HepG2 (cell line): ENCODE measurements around the gene LILRB3. TPM values are rescaled to one million over a fixed set of nuclear protein-coding genes. Genes with fewer than 3 reads are reported as not detected.

Source experiments
- HCFC1 ChIP-seq: fragments of 150-350 bp; IDR thresholded peaks from 2 replicates; pipeline ENCODE4 v1.6.1; 2014; ENCODE audit warnings: low read depth, low read length
- PCBP1 ChIP-seq: fragments of 200-400 bp; formaldehyde crosslinking; IDR thresholded peaks from 2 replicates; pipeline ENCODE4 v1.6.1; 2017; ENCODE audit warnings: mild to moderate bottlenecking, low read depth, low read length, borderline replicate concordance
- PRMT3 ChIP-seq: sonication (generic); formaldehyde crosslinking; IDR thresholded peaks from 2 replicates; pipeline ENCODE4 v1.8.1; 2022; ENCODE audit warnings: low read depth, mild to moderate bottlenecking, moderate library complexity, missing genetic modification reagents, borderline replicate concordance
- RBM39 ChIP-seq: fragments of 200-400 bp; formaldehyde crosslinking; IDR thresholded peaks from one replicate; pipeline ENCODE4 v1.6.1; 2018; ENCODE audit warnings: antibody characterized with exemption, mild to moderate bottlenecking, low read depth, low read length; ENCODE audit not compliant: poor library complexity, severe bottlenecking
- SPEN ChIP-seq: sonication (generic); formaldehyde crosslinking; IDR thresholded peaks from 2 replicates; pipeline ENCODE4 v1.5.1; 2020; ENCODE audit warnings: low read depth, mild to moderate bottlenecking, missing genetic modification reagents
- TAF1 ChIP-seq: sonication (generic); formaldehyde crosslinking; IDR thresholded peaks from 2 replicates; pipeline ENCODE4 v1.4.0; 2020; ENCODE audit warnings: missing genetic modification reagents
- ZNF143 ChIP-seq: sonication (generic); formaldehyde crosslinking; IDR thresholded peaks from 2 replicates; pipeline ENCODE4 v1.4.0; 2020; ENCODE audit warnings: missing genetic modification reagents
- ZNF232 ChIP-seq: sonication (generic); formaldehyde crosslinking; IDR thresholded peaks from 2 replicates; pipeline ENCODE4 v1.4.0; 2020; ENCODE audit warnings: missing genetic modification reagents, borderline replicate concordance
- ZNF607 ChIP-seq: sonication (generic); formaldehyde crosslinking; IDR thresholded peaks from 2 replicates; pipeline ENCODE4 v1.5.1; 2020; ENCODE audit warnings: missing genetic modification reagents, mild to moderate bottlenecking, borderline replicate concordance
- ZNF652 ChIP-seq: IDR thresholded peaks from 2 replicates; pipeline ENCODE4 v1.6.1; 2016; ENCODE audit warnings: low read depth, borderline replicate concordance
- polyA plus RNA-seq, 8 experiments: library from polyadenylated mRNA; depleted of rRNA in 3 of 8; stranded (reverse) in 7 of 8; unstranded in 1 of 8; fragments of >200 nt; fragmentation: Illumina TruSeq in 4 of 8; extraction: Trizol in 4 of 8; gene quantifications; 2 replicates each; pipeline versions ENCODE4 v1.2.1 to v1.2.3, GENCODE V29; 2011 to 2016; ENCODE audit warnings: low read depth in 4 of 8, missing spikeins in 1 of 8, mixed read lengths in 1 of 8; ENCODE audit not compliant: insufficient read depth in 1 of 8
- total RNA-seq, 5 experiments: library from RNA; depleted of rRNA; stranded (reverse); fragments of >200 nt; fragmentation: Illumina TruSeq; extraction: Trizol; gene quantifications; 2 replicates each; pipeline ENCODE4 v1.2.3, GENCODE V29; 2016; ENCODE audit warnings: low read depth in 1 of 5
- TF ChIP-seq, protein P1 (sequence below): sonication (generic); formaldehyde crosslinking; IDR thresholded peaks from 2 replicates; pipeline ENCODE4 v1.5.1; 2020; ENCODE audit warnings: missing genetic modification reagents, mild to moderate bottlenecking, borderline replicate concordance
- TF ChIP-seq, protein P2 (sequence below): sonication (generic); formaldehyde crosslinking; IDR thresholded peaks from 2 replicates; pipeline ENCODE4 v1.8.0; 2022; ENCODE audit warnings: missing genetic modification reagents, mild to moderate bottlenecking, inconsistent platforms, borderline replicate concordance
- TF ChIP-seq, protein P3 (sequence below): sonication (generic); formaldehyde crosslinking; IDR thresholded peaks from 2 replicates; pipeline ENCODE4 v1.8.0; 2022; ENCODE audit warnings: missing genetic modification reagents, mild to moderate bottlenecking, borderline replicate concordance
- TF ChIP-seq, protein P4 (sequence below): sonication (generic); formaldehyde crosslinking; IDR thresholded peaks from 2 replicates; pipeline ENCODE4 v1.8.0; 2022; ENCODE audit warnings: low read depth, missing genetic modification reagents
- TF ChIP-seq, protein P5 (sequence below): sonication (generic); formaldehyde crosslinking; IDR thresholded peaks from 2 replicates; pipeline ENCODE4 v1.4.0; 2020; ENCODE audit warnings: missing genetic modification reagents

Gene LILRB3
- total and polyA plus RNA-seq, 2 of the 13 experiments (the other 11 are each of a cell fraction or from before 2014, with no cell fraction given), result 0.22 TPM; not detected in 1

DNA sequence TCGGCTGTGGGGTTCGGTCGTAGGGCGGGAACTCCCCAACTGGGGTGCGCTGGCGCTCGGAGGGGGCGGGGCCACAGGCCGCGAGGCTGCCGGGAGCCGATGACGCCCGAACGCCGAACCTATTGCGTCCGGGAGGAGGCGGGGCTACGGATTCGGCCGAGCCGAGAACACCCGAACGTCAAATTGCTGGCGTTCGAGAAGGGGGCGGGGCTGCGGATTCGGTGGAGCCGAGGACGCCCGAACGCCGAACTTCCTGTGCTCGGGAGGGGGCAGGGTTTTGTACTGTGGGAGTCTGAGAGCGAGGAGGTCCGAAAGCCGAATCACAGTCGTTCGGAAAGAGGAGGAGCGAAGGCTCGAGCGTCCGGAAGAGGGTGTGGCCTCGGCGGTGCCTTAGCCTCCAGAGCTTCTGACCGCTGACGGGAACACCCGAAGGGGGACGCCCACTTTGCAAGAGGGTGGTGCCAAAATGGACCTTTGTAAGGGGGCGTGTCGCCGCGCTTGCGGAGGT is 32.2 kb downstream of the LILRB3 start (continued):
- TF ChIP-seq, protein P1, sequence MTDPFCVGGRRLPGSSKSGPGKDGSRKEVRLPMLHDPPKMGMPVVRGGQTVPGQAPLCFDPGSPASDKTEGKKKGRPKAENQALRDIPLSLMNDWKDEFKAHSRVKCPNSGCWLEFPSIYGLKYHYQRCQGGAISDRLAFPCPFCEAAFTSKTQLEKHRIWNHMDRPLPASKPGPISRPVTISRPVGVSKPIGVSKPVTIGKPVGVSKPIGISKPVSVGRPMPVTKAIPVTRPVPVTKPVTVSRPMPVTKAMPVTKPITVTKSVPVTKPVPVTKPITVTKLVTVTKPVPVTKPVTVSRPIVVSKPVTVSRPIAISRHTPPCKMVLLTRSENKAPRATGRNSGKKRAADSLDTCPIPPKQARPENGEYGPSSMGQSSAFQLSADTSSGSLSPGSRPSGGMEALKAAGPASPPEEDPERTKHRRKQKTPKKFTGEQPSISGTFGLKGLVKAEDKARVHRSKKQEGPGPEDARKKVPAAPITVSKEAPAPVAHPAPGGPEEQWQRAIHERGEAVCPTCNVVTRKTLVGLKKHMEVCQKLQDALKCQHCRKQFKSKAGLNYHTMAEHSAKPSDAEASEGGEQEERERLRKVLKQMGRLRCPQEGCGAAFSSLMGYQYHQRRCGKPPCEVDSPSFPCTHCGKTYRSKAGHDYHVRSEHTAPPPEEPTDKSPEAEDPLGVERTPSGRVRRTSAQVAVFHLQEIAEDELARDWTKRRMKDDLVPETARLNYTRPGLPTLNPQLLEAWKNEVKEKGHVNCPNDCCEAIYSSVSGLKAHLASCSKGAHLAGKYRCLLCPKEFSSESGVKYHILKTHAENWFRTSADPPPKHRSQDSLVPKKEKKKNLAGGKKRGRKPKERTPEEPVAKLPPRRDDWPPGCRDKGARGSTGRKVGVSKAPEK, result 0 out of 2 replicates have a peak, but pooled peaks have one; percentile 19
- TF ChIP-seq PCBP1 (0 out of 2 replicates have a peak, but pooled peaks have one; percentile 54), ZNF143 (CRISPR knock-in tag) (peak; percentile 81), RBM39 (no peak), HCFC1 (no peak), ZNF652 (CRISPR knock-in tag) (no peak), TAF1 (CRISPR knock-in tag) (no peak), SPEN (peak; percentile 53; the same call in 1 of the 2 replicates), PRMT3 (CRISPR knock-in tag) (no peak), ZNF232 (CRISPR knock-in tag) (no peak), ZNF607 (CRISPR knock-in tag) (0 out of 2 replicates have a peak, but pooled peaks have one; percentile 12)
- TF ChIP-seq, protein P2, sequence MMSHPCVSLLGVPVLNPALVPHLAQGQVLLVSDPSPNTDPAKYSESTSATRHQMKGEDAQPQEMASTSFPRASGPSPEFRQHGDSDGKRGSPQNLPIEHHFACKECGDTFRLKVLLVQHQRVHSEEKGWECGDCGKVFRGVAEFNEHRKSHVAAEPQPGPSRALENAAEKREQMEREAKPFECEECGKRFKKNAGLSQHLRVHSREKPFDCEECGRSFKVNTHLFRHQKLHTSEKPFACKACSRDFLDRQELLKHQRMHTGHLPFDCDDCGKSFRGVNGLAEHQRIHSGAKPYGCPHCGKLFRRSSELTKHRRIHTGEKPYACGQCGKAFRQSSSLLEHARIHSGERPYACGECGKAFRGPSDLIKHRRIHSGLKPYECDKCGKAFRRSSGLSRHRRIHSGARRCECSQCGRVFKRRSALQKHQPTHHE (CRISPR knock-in tag), result 0 out of 2 replicates have a peak, but pooled peaks have one; percentile 9
- TF ChIP-seq, protein P3, sequence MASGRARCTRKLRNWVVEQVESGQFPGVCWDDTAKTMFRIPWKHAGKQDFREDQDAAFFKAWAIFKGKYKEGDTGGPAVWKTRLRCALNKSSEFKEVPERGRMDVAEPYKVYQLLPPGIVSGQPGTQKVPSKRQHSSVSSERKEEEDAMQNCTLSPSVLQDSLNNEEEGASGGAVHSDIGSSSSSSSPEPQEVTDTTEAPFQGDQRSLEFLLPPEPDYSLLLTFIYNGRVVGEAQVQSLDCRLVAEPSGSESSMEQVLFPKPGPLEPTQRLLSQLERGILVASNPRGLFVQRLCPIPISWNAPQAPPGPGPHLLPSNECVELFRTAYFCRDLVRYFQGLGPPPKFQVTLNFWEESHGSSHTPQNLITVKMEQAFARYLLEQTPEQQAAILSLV (CRISPR knock-in tag), result no peak
- TF ChIP-seq, protein P4, sequence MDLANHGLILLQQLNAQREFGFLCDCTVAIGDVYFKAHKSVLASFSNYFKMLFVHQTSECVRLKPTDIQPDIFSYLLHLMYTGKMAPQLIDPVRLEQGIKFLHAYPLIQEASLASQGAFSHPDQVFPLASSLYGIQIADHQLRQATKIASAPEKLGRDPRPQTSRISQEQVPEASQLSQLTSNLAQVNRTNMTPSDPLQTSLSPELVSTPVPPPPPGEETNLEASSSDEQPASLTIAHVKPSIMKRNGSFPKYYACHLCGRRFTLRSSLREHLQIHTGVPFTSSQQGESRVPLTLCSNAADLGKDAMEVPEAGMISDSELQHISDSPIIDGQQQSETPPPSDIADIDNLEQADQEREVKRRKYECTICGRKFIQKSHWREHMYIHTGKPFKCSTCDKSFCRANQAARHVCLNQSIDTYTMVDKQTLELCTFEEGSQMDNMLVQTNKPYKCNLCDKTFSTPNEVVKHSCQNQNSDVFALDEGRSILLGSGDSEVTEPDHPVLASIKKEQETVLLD (CRISPR knock-in tag), result peak; percentile 76; the same call in 1 of the 2 replicates
- TF ChIP-seq, protein P5, sequence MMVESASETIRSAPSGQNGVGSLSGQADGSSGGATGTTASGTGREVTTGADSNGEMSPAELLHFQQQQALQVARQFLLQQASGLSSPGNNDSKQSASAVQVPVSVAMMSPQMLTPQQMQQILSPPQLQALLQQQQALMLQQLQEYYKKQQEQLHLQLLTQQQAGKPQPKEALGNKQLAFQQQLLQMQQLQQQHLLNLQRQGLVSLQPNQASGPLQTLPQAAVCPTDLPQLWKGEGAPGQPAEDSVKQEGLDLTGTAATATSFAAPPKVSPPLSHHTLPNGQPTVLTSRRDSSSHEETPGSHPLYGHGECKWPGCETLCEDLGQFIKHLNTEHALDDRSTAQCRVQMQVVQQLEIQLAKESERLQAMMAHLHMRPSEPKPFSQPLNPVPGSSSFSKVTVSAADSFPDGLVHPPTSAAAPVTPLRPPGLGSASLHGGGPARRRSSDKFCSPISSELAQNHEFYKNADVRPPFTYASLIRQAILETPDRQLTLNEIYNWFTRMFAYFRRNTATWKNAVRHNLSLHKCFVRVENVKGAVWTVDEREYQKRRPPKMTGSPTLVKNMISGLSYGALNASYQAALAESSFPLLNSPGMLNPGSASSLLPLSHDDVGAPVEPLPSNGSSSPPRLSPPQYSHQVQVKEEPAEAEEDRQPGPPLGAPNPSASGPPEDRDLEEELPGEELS (CRISPR knock-in tag), result no peak; the same call in 1 of the 2 replicates
